GM23338 (cell line): ENCODE results near the gene PSMD10.

Source experiments
- CREB1 ChIP-seq: fragments of 250-450 bp; sonication (Bioruptor Pico); IDR thresholded peaks from 2 replicates; pipeline ENCODE4 v1.5.0; 2020; ENCODE audit warnings: low read depth, mild to moderate bottlenecking, moderate library complexity
- CTCF ChIP-seq, 2 experiments: fragments of 200-600 bp in 1 of 2; sonication (generic) in 1 of 2; conservative IDR thresholded peaks; 2 replicates each; pipeline versions ENCODE4 v1.5.1 to v1.6.1; 2016 to 2017; ENCODE audit warnings: antibody characterized with exemption in 2 of 2, low read depth in 2 of 2, mild to moderate bottlenecking in 2 of 2, moderate library complexity in 1 of 2
- ETS1 ChIP-seq: IDR thresholded peaks from 2 replicates; pipeline ENCODE4 v1.6.1; 2016; ENCODE audit warnings: antibody characterized with exemption
- EZH2 ChIP-seq: fragments of 200-600 bp; sonication (generic); IDR thresholded peaks from one replicate; pipeline ENCODE4 v1.8.0; 2017; ENCODE audit warnings: antibody characterized with exemption, mild to moderate bottlenecking, low read depth; ENCODE audit not compliant: unreplicated experiment
- EZH2phosphoT487 ChIP-seq: fragments of 200-600 bp; sonication (generic); IDR thresholded peaks from one replicate; pipeline ENCODE4 v1.8.1; 2018; ENCODE audit warnings: antibody characterized with exemption; ENCODE audit not compliant: unreplicated experiment
- JUNB ChIP-seq: IDR thresholded peaks from one replicate; pipeline ENCODE4 v1.6.1; 2016; ENCODE audit warnings: antibody characterized with exemption; ENCODE audit not compliant: unreplicated experiment
- NANOG ChIP-seq: IDR thresholded peaks from 2 replicates; pipeline ENCODE4 v1.6.1; 2016; ENCODE audit warnings: antibody characterized with exemption, borderline replicate concordance
- POLR2AphosphoS5 ChIP-seq: IDR thresholded peaks from 2 replicates; pipeline ENCODE4 v1.6.1; 2016; ENCODE audit warnings: antibody characterized with exemption, low read depth
- REST ChIP-seq: IDR thresholded peaks from one replicate; pipeline ENCODE4 v1.6.1; 2018; ENCODE audit warnings: antibody characterized with exemption; ENCODE audit not compliant: unreplicated experiment
- ZNF114 ChIP-seq: fragments of 250-450 bp; sonication (Bioruptor Pico); IDR thresholded peaks from 2 replicates; pipeline ENCODE4 v1.5.0; 2020; ENCODE audit warnings: mild to moderate bottlenecking, moderate library complexity
- ZNF331 ChIP-seq: fragments of 250-450 bp; sonication (Bioruptor Pico); IDR thresholded peaks from 2 replicates; pipeline ENCODE4 v1.5.0; 2020; ENCODE audit warnings: low read depth, mild to moderate bottlenecking, moderate library complexity

- TF ChIP-seq CTCF (conservative IDR thresholded peaks at IDR 0.05; ENCODE audit: low read depth in 2 of 2): no peak
- TF ChIP-seq POLR2AphosphoS5: no peak
- no peak for TF ChIP-seq REST
- TF ChIP-seq EZH2: no peak
- TF ChIP-seq EZH2phosphoT487: no peak
- TF ChIP-seq JUNB: no peak
- no peak for TF ChIP-seq CREB1 (CRISPR knock-in tag)
- no peak for TF ChIP-seq NANOG
- no peak for TF ChIP-seq ZNF114
- no peak for TF ChIP-seq ETS1
- TF ChIP-seq ZNF331 (CRISPR knock-in tag): no peak
Observed at GRCh38 chrX:108131471-108131870, 40.1 kb upstream of the PSMD10 start.
